K562 (cell line): ENCODE results near the gene GMPR2. TPM values are rescaled to one million over a fixed set of nuclear protein-coding genes. Genes with fewer than 3 reads are reported as not detected.

Source experiments
- CAMTA2 ChIP-seq: fragments of 250-450 bp; sonication (Bioruptor Pico); conservative IDR thresholded peaks from 2 replicates; pipeline ENCODE4 v1.5.1; 2022
- CLOCK ChIP-seq: fragments of 250-450 bp; sonication (Bioruptor Pico); IDR thresholded peaks from 2 replicates; pipeline ENCODE4 v1.4.0; 2020; ENCODE audit warnings: mild to moderate bottlenecking, moderate library complexity, borderline replicate concordance
- ETV5 ChIP-seq: sonication (generic); formaldehyde crosslinking; IDR thresholded peaks from 2 replicates; pipeline ENCODE4 v1.4.0; 2020; ENCODE audit warnings: low read depth, mild to moderate bottlenecking, missing genetic modification reagents
- HMGN3 ChIP-seq: IDR thresholded peaks from 2 replicates; pipeline ENCODE4 v1.6.1; 2011; ENCODE audit warnings: borderline replicate concordance, low read depth, mild to moderate bottlenecking, mixed read lengths, low read length; ENCODE audit not compliant: insufficient read length; ENCODE audit errors: extremely low read depth
- PHF8 ChIP-seq: fragments of 200-600 bp; sonication (generic); IDR thresholded peaks from 2 replicates; pipeline ENCODE4 v1.6.1; 2012; ENCODE audit warnings: mixed run types, mild to moderate bottlenecking, inconsistent platforms, low read length, moderate library complexity, borderline replicate concordance
- RUNX1 ChIP-seq: sonication (generic); IDR thresholded peaks from 2 replicates; pipeline ENCODE4 v1.6.1; 2016; ENCODE audit warnings: antibody characterized with exemption, low read depth
- STAT5A ChIP-seq: IDR thresholded peaks from 2 replicates; pipeline ENCODE4 v1.6.1; 2012; ENCODE audit warnings: low read length, inconsistent platforms, borderline replicate concordance
- TSHZ1 ChIP-seq: fragments of 250-450 bp; sonication (Bioruptor Pico); IDR thresholded peaks from 2 replicates; pipeline ENCODE4 v1.4.0; 2020; ENCODE audit warnings: mild to moderate bottlenecking, moderate library complexity
- USF1 ChIP-seq: sonication (generic); formaldehyde crosslinking; IDR thresholded peaks from 2 replicates; pipeline ENCODE4 v1.9.0; 2022; ENCODE audit warnings: mild to moderate bottlenecking, missing genetic modification reagents
- ZNF561 ChIP-seq: fragments of 450-650 bp; formaldehyde crosslinking; conservative IDR thresholded peaks from 2 replicates; pipeline ENCODE4 v1.4.0; 2020; ENCODE audit warnings: mild to moderate bottlenecking, moderate library complexity
- ZNF583 ChIP-seq: fragments of 250-450 bp; sonication (Bioruptor Pico); IDR thresholded peaks from 2 replicates; pipeline ENCODE4 v1.4.0; 2020
- ZNF584 ChIP-seq: fragments of 200-800 bp; sonication (Bioruptor generic); IDR thresholded peaks from 2 replicates; pipeline ENCODE4 v1.6.1; 2016; ENCODE audit warnings: low read depth, mild to moderate bottlenecking, missing genetic modification characterization, missing compliant biosample characterization
- polyA plus RNA-seq, 8 experiments: library from polyadenylated mRNA; depleted of rRNA in 4 of 8; stranded (reverse) in 5 of 8; unstranded in 3 of 8; fragments of >200 nt; fragmentation: Nextera tagmentation in 2 of 8; fragmentation: Illumina TruSeq in 1 of 8; extraction: Ambion mirVana in 2 of 8; extraction: Trizol in 1 of 8; gene quantifications; 2 replicates each; pipeline versions ENCODE4 v1.2.1 to v1.2.3, GENCODE V29; 2011 to 2014; ENCODE audit warnings: inconsistent platforms in 1 of 8, missing spikeins in 1 of 8
- total RNA-seq, 7 experiments: library from RNA; depleted of rRNA in 6 of 7; stranded (reverse); fragments of >200 nt in 6 of 7; fragmentation: Illumina TruSeq in 2 of 7; extraction: Trizol in 2 of 7; gene quantifications; 2 replicates each; pipeline versions ENCODE4 v1.2.1 to v1.2.3, GENCODE V29; 2011 to 2021; ENCODE audit warnings: low replicate concordance in 1 of 7
- TF ChIP-seq, protein P1 (sequence below): fragments of 150-350 bp; conservative IDR thresholded peaks from 2 replicates; pipeline ENCODE4 v1.6.1; 2014; ENCODE audit warnings: low read length
- TF ChIP-seq, protein P2 (sequence below): fragments of 200-400 bp; formaldehyde crosslinking; IDR thresholded peaks from 2 replicates; pipeline ENCODE4 v1.6.1; 2017; ENCODE audit warnings: mild to moderate bottlenecking, low read depth, low read length, moderate library complexity

The GMPR2 gene
- total and polyA plus RNA-seq, 9 of the 15 experiments (the other 6 are each of a cell fraction or from before 2014, with no cell fraction given): 26.4 to 67.4 (median 36.3) TPM

GRCh38 chr14:24212924-24213865, 19.5 kb upstream of the GMPR2 start, which contains the start of gene CHMP4A (continued):
- TF ChIP-seq, protein P1, sequence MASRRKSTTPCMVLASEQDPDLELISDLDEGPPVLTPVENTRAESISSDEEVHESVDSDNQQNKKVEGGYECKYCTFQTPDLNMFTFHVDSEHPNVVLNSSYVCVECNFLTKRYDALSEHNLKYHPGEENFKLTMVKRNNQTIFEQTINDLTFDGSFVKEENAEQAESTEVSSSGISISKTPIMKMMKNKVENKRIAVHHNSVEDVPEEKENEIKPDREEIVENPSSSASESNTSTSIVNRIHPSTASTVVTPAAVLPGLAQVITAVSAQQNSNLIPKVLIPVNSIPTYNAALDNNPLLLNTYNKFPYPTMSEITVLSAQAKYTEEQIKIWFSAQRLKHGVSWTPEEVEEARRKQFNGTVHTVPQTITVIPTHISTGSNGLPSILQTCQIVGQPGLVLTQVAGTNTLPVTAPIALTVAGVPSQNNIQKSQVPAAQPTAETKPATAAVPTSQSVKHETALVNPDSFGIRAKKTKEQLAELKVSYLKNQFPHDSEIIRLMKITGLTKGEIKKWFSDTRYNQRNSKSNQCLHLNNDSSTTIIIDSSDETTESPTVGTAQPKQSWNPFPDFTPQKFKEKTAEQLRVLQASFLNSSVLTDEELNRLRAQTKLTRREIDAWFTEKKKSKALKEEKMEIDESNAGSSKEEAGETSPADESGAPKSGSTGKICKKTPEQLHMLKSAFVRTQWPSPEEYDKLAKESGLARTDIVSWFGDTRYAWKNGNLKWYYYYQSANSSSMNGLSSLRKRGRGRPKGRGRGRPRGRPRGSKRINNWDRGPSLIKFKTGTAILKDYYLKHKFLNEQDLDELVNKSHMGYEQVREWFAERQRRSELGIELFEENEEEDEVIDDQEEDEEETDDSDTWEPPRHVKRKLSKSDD: no peak
- TF ChIP-seq USF1 (CRISPR knock-in tag) (peak; percentile 98), PHF8 (peak; percentile 91), ETV5 (CRISPR knock-in tag) (no peak; the same call in 1 of the 2 replicates), HMGN3 (peak; percentile 43), CLOCK (CRISPR knock-in tag) (no peak), TSHZ1 (CRISPR knock-in tag) (no peak), STAT5A (no peak), CAMTA2 (CRISPR knock-in tag) (no peak), ZNF561 (CRISPR knock-in tag) (no peak), ZNF584 (CRISPR knock-in tag) (no peak), ZNF583 (no peak), RUNX1 (no peak)
- TF ChIP-seq, protein P2, sequence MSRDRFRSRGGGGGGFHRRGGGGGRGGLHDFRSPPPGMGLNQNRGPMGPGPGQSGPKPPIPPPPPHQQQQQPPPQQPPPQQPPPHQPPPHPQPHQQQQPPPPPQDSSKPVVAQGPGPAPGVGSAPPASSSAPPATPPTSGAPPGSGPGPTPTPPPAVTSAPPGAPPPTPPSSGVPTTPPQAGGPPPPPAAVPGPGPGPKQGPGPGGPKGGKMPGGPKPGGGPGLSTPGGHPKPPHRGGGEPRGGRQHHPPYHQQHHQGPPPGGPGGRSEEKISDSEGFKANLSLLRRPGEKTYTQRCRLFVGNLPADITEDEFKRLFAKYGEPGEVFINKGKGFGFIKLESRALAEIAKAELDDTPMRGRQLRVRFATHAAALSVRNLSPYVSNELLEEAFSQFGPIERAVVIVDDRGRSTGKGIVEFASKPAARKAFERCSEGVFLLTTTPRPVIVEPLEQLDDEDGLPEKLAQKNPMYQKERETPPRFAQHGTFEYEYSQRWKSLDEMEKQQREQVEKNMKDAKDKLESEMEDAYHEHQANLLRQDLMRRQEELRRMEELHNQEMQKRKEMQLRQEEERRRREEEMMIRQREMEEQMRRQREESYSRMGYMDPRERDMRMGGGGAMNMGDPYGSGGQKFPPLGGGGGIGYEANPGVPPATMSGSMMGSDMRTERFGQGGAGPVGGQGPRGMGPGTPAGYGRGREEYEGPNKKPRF: no peak
